GM19099 (cell line): ENCODE data around the gene TMEM183A.

Experiments
- POLR2A ChIP-seq: IDR thresholded peaks from 3 replicates; pipeline ENCODE4 v1.6.1; 2011; ENCODE audit warnings: low read depth; ENCODE audit not compliant: insufficient read length; ENCODE audit errors: extremely low read depth

The TMEM183A gene

GRCh38 chr1:203048555-203049051, 41.4 kb downstream of the TMEM183A start:
- TF ChIP-seq POLR2A: no peak

GRCh38 chr1:203049077-203049476, 41.9 kb downstream of the TMEM183A start:
- no peak for TF ChIP-seq POLR2A

- TF ChIP-seq POLR2A: no peak
Measured at GRCh38 chr1:203049576-203050180, 42.5 kb downstream of the TMEM183A start.

GRCh38 chr1:203050826-203051225, 43.7 kb downstream of the TMEM183A start:
- no peak for TF ChIP-seq POLR2A

GRCh38 chr1:203051841-203052324, 44.7 kb downstream of the TMEM183A start:
- TF ChIP-seq POLR2A: no peak

- no peak for TF ChIP-seq POLR2A
Measured at GRCh38 chr1:203052601-203053000, 45.4 kb downstream of the TMEM183A start.

GRCh38 chr1:203054184-203054583, 47.0 kb downstream of the TMEM183A start:
- no peak for TF ChIP-seq POLR2A

- no peak for TF ChIP-seq POLR2A
Measured at GRCh38 chr1:203054642-203055041, 47.5 kb downstream of the TMEM183A start.

GRCh38 chr1:203055161-203055799, 48.1 kb downstream of the TMEM183A start:
- no peak for TF ChIP-seq POLR2A

GRCh38 chr1:203056012-203056411, 48.8 kb downstream of the TMEM183A start:
- no peak for TF ChIP-seq POLR2A

- no peak for TF ChIP-seq POLR2A
Measured at GRCh38 chr1:203056516-203056915, 49.3 kb downstream of the TMEM183A start.

- TF ChIP-seq POLR2A: no peak
Measured at GRCh38 chr1:203057911-203058675, 50.9 kb downstream of the TMEM183A start.

GRCh38 chr1:203058676-203058935, 51.4 kb downstream of the TMEM183A start:
- TF ChIP-seq POLR2A: no peak

- no peak for TF ChIP-seq POLR2A
Measured at GRCh38 chr1:203059485-203059884, 52.3 kb downstream of the TMEM183A start.

- TF ChIP-seq POLR2A: no peak
Measured at GRCh38 chr1:203060115-203060514, 52.9 kb downstream of the TMEM183A start.

- TF ChIP-seq POLR2A: no peak
Measured at GRCh38 chr1:203063287-203063686, 56.1 kb downstream of the TMEM183A start.
